ENCODE measurements around the gene TRPV6.

TRPV6 gene

DNA sequence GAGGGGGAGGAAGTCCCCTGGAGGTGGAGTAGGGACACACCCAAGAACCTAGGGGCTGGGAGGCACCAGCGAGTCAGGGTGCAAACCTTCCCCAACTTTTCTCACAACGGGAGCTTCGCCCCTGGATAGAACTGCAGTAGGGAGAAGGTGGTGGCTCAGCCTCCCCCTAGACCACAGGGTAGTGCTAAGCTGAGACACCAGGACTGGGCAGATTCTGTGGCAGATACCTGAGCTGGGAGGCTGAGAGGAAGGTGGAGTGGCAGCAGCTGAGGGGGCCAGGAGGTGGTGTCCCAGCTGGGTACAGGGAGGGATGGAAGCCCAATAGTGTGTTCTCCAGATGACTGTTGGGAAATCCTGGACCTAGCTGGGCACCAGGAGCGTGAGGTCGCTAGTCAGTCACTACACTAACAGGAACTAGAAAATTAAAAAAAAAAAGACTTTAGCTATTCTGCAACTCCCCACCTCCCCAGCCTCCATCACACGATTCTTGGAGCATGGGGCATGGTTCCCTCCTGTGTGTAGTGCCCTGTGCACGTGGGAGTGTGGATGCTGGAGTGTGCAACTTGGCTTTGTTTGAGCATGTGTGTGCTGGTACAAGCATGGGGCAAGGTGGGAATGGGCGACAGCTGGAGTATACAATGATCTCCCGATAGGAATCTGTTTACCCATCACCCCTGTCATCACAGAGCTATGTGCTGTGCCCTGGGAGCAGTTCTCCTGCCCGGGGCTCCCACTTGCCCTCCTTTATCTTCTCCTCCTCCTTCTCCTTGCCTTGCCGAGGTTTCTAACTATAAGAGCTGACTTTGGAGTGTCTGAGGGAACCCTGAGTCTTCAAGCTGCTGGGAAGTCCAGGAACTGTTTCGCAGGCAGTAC is 8.8 kb upstream of the TRPV6 start:
- no peak overlapping the region for H3K4me3 ChIP-seq (ENCODE audit: low read length)
- DNase-seq (ENCODE audit: low read depth): no peak
- no peak for TF ChIP-seq CTCF (IDR thresholded peaks at IDR 0.05; ENCODE audit: insufficient read depth, low read depth, low read length, missing control alignments)

DNA sequence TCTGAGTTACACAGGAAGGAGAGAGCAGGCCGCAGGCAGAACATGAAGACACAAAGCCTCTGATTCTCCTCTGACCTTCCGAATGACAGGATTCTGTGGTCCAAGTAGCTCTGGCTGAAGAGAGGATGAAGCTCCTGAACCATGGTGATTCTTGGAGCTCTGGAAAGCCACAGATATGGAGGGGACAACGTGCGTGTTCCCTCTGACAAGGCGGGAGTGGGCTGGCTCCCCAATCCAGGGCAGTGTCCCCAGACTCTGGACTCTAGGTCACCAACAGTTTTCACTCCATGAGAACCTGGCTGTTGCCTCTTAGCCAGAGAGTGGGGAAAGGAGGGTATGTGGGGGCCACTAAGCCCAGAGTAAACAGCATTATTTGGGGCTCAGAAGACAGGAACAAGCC is 7.4 kb upstream of the TRPV6 start:
- H3K4me3 ChIP-seq (ENCODE audit: low read length): no peak overlapping the region
- DNase-seq (ENCODE audit: low read depth): no peak
- no peak for TF ChIP-seq CTCF (IDR thresholded peaks at IDR 0.05; ENCODE audit: insufficient read depth, low read depth, low read length, missing control alignments)

DNA sequence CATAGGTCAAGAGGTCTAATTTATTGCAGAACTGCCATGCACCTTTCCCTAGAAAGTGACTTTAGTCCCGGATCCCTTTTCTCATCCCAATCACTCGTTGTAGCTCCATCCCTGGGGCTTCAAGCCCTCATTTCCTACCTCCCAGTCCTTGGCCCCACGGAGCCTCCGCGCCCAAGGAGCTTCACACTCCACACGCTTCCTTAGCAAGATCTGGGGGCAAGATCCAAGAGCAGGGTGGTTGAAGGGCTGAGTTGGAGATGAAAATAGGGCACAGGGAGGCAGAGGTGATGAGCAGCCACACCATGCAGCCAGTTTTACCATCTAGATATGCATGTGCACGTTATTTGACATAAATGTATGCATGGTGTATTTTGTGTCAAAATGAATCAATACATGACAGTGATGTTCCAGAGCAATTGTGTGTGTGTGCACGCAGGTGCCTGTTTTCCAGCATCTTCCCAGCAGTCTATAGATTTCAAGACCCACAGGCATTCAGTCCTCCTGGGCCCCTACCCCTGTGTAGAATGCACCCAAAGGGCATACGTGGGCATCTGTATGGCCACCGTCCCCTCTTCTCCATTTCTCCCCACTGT is 6.0 kb upstream of the TRPV6 start:
- no peak for TF ChIP-seq CTCF (IDR thresholded peaks at IDR 0.05; ENCODE audit: insufficient read depth, low read depth, low read length, missing control alignments)
- DNase-seq (ENCODE audit: low read depth): no peak
- H3K4me3 ChIP-seq (ENCODE audit: low read length): no peak overlapping the region

DNA sequence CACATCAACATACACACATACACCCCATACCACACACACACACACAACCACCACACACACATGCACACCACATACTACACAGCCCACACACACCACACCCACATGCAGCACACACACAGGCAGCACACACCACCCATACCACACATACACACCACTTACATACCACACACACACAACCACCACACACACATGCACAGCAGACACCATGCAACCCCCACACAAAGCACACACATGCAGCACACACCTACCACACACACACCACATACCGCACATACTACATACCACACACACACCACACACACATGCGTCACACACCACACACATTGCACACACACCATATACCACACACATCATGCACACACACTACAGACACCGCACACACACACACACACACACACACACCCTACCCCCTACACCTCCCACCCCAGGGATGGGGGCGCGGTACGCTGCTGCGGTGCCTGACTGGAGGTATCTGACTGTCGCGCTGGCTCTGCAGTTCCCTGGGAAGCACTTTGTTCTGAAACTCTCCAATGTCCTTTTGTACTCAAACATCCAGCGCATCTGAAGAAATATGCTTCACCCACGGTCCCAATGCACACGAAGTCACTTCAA is 5.4 kb upstream of the TRPV6 start:
- TF ChIP-seq CTCF (IDR thresholded peaks at IDR 0.05; ENCODE audit: insufficient read depth, low read depth, low read length, missing control alignments): no peak
- DNase-seq (ENCODE audit: low read depth): no peak
- H3K4me3 ChIP-seq (ENCODE audit: low read length): no peak overlapping the region

- no peak for TF ChIP-seq CTCF (IDR thresholded peaks at IDR 0.05; ENCODE audit: insufficient read depth, low read depth, low read length, missing control alignments)
- DNase-seq (ENCODE audit: low read depth): no peak
- no peak overlapping the region for H3K4me3 ChIP-seq (ENCODE audit: low read length)
Observed at GRCh38 chr7:142889816-142890215, 4.3 kb upstream of the TRPV6 start.

DNA sequence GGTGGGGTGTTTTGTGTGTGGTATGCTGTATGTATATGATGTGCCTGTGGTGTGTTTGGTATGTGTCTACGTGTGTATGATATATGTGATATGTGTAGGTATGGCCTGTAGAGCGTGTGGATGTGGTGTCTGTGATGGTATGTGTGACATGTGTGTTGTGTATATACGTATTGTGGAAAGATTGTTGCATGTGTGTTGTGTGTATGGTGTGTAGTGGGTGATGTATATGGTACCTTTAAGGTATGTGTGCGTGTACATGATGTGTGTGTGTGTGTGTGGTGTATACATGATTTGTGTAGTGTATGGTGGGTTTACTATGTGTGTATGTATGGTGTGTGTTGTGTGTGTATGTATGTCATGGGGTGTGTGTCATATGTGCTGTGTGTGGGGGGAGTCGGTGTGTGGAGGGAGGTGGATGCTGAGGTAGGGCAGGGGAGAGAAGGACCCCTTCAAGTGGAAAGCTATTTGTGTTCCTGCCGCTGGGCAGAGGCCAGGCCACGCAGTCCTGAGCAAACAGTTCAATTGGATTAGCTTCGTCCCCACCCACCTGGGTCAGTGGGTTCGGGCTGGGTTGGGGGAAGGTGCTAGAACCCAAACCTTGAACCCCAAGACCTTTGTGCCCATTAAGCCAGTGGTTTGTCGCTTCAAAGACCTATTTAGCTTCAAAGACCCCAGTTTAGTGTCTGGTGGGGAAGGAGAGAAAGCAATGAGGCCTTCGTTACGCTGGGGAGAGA is 1.9 kb upstream of the TRPV6 start:
- H3K4me3 ChIP-seq (ENCODE audit: low read length): no peak overlapping the region
- TF ChIP-seq CTCF (IDR thresholded peaks at IDR 0.05; ENCODE audit: insufficient read depth, low read depth, low read length, missing control alignments): no peak
- no peak for DNase-seq (ENCODE audit: low read depth)
